HepG2 (cell line): ENCODE results near the gene LAIR1. TPM values are rescaled to one million over a fixed set of nuclear protein-coding genes. Genes with fewer than 3 reads are reported as not detected.

Experiments used
- ATAC-seq: fragments of 200-7000 bp; cut with Tn5 transposase; 3 replicates; pipeline ENCODE4 v1.9.1; 2020; ENCODE audit warnings: mild to moderate bottlenecking, moderate library complexity
- BruUV-seq: library from RNA; stranded (reverse); fragments of 400-500 nt; replicated peaks from 2 replicates; lab custom pipeline; 2021; lab: Mats Ljungman, UMichigan
- CTCF ChIA-PET: fragments of 300-600 bp; formaldehyde crosslinking; extraction: SDS; loops from one replicate; lab custom pipeline; 2021; ENCODE audit warnings: low total read pairs, inconsistent platforms, low intra/inter-chr PET ratio; lab: Yijun Ruan, JAX
- POLR2A ChIA-PET: fragments of 350-600 bp; sonication (Branson Sonifier 250); formaldehyde crosslinking; loops from one replicate; lab custom pipeline; 2020; ENCODE audit warnings: antibody characterized with exemption, inconsistent platforms; lab: Yijun Ruan, JAX
- DNase-seq: peaks from one replicate; pipeline ENCODE4 v3.0.0-alpha.2; 2015; ENCODE audit warnings: low spot score
- FAIRE-seq: peaks from 3 replicates; lab custom pipeline; 2011; peaks lifted over from hg19 to GRCh38; lab: Jason Lieb, UNC
- H2AFZ ChIP-seq: one replicate; pipeline ENCODE4 v1.6.1; 2011; ENCODE audit warnings: low read length, inconsistent platforms
- H3K27ac ChIP-seq: fragments of 300-600 bp; 3 replicates; pipeline ENCODE4 v1.8.0; 2011; ENCODE audit warnings: mixed run types, mild to moderate bottlenecking, mixed read lengths, low read length, inconsistent platforms; ENCODE audit not compliant: insufficient read depth; ENCODE audit errors: extremely low read length
- H3K27me3 ChIP-seq, 2 experiments: fragments of 200-600 bp in 1 of 2; 2 replicates in 1 of 2; 3 replicates in 1 of 2; pipeline versions ENCODE4 v1.6.0 to v1.8.0; 2011; ENCODE audit warnings: low read length in 2 of 2, mild to moderate bottlenecking in 2 of 2, moderate library complexity in 2 of 2, inconsistent platforms in 1 of 2; ENCODE audit not compliant: insufficient read depth in 2 of 2, control insufficient read depth in 1 of 2
- H3K36me3 ChIP-seq, 2 experiments: fragments of 200-600 bp in 1 of 2; replicated peaks in 1 of 2; 2 replicates in 1 of 2; 3 replicates in 1 of 2; pipeline versions ENCODE4 v1.5.1 to v1.8.0; 2011; ENCODE audit warnings: low read length in 2 of 2, inconsistent platforms in 1 of 2; ENCODE audit not compliant: insufficient read depth in 2 of 2, control insufficient read depth in 1 of 2
- H3K4me1 ChIP-seq: 2 replicates; pipeline ENCODE4 v1.5.1; 2012; ENCODE audit warnings: low read length, inconsistent platforms; ENCODE audit not compliant: insufficient read depth
- H3K4me2 ChIP-seq: 2 replicates; pipeline ENCODE4 v1.6.0; 2011; ENCODE audit warnings: low read depth, low read length, inconsistent platforms
- H3K4me3 ChIP-seq, 3 experiments: fragments of 200-600 bp in 1 of 3; sonication (generic), shearing (Covaris generic) in 1 of 3; replicated peaks in 1 of 3; 2 replicates each; pipeline ENCODE4 v1.5.1; 2011 to 2016; ENCODE audit warnings: low read length in 3 of 3, inconsistent platforms in 2 of 3, low read depth in 2 of 3, mild to moderate bottlenecking in 2 of 3, control low read depth in 1 of 3, mixed read lengths in 1 of 3; ENCODE audit not compliant: insufficient read depth in 1 of 3
- H3K79me2 ChIP-seq: one replicate; pipeline ENCODE4 v1.6.1; 2011; ENCODE audit warnings: low read length, inconsistent platforms; ENCODE audit not compliant: insufficient read depth
- H3K9ac ChIP-seq: 2 replicates; pipeline ENCODE4 v1.6.0; 2011; ENCODE audit warnings: mild to moderate bottlenecking, low read depth, low read length, inconsistent platforms; ENCODE audit not compliant: insufficient read depth
- H3K9me3 ChIP-seq: 2 replicates; pipeline ENCODE4 v1.5.1; 2012; ENCODE audit warnings: mild to moderate bottlenecking, low read length
- H4K20me1 ChIP-seq: 2 replicates; pipeline ENCODE4 v1.6.0; 2011; ENCODE audit warnings: inconsistent platforms, mild to moderate bottlenecking, low read length, moderate library complexity; ENCODE audit not compliant: insufficient read depth
- ATF6 ChIP-seq: sonication (generic); formaldehyde crosslinking; conservative IDR thresholded peaks from 2 replicates; pipeline ENCODE4 v1.4.0; 2020; ENCODE audit warnings: missing genetic modification reagents
- GPN1 ChIP-seq: sonication (generic); formaldehyde crosslinking; IDR thresholded peaks from 2 replicates; pipeline ENCODE4 v1.5.1; 2020; ENCODE audit warnings: missing genetic modification reagents, borderline replicate concordance
- HNF4G ChIP-seq, 2 experiments: sonication (generic) in 1 of 2; formaldehyde crosslinking in 1 of 2; IDR thresholded peaks; 2 replicates each; pipeline versions ENCODE4 v1.4.0 to v1.6.1; 2011 to 2020; ENCODE audit warnings: borderline replicate concordance in 2 of 2, low read depth in 2 of 2, mild to moderate bottlenecking in 2 of 2, low read length in 1 of 2, missing genetic modification reagents in 1 of 2, moderate library complexity in 1 of 2
- HOXA9 ChIP-seq: sonication (generic); formaldehyde crosslinking; IDR thresholded peaks from 2 replicates; pipeline ENCODE4 v1.8.1; 2022; ENCODE audit warnings: missing genetic modification reagents, mild to moderate bottlenecking, moderate library complexity, borderline replicate concordance
- NFYB ChIP-seq: sonication (generic); formaldehyde crosslinking; IDR thresholded peaks from 2 replicates; pipeline ENCODE4 v1.4.0; 2020; ENCODE audit warnings: missing genetic modification reagents
- RFX1 ChIP-seq: fragments of 450-650 bp; IDR thresholded peaks from 2 replicates; pipeline ENCODE4 v1.6.1; 2017
- SRSF9 ChIP-seq: fragments of 200-400 bp; formaldehyde crosslinking; IDR thresholded peaks from 2 replicates; pipeline ENCODE4 v1.6.1; 2018; ENCODE audit warnings: borderline replicate concordance, mild to moderate bottlenecking, low read depth, low read length; ENCODE audit not compliant: insufficient read depth, poor library complexity, severe bottlenecking
- THAP8 ChIP-seq: sonication (generic); formaldehyde crosslinking; IDR thresholded peaks from 2 replicates; pipeline ENCODE4 v1.5.1; 2020; ENCODE audit warnings: missing genetic modification reagents, mild to moderate bottlenecking, borderline replicate concordance
- ZMYM4 ChIP-seq: sonication (generic); formaldehyde crosslinking; IDR thresholded peaks from 2 replicates; pipeline ENCODE4 v1.8.1; 2023; ENCODE audit warnings: mild to moderate bottlenecking, missing genetic modification reagents
- ZNF550 ChIP-seq: sonication (generic); formaldehyde crosslinking; IDR thresholded peaks from 2 replicates; pipeline ENCODE4 v1.4.0; 2020; ENCODE audit warnings: mild to moderate bottlenecking, missing genetic modification reagents, borderline replicate concordance
- ZNF644 ChIP-seq: IDR thresholded peaks from 2 replicates; pipeline ENCODE4 v1.6.1; 2016; ENCODE audit warnings: low read depth
- ZNF724P ChIP-seq: sonication (generic); formaldehyde crosslinking; IDR thresholded peaks from 2 replicates; pipeline ENCODE4 v1.8.0; 2022; ENCODE audit warnings: missing genetic modification reagents, borderline replicate concordance
- WGBS: methylation state at CpG from one replicate; pipeline ENCODE4 v1.1.6; 2017; ENCODE audit warnings: low lambda C conversion rate; 5-methylcytosine and 5-hydroxymethylcytosine counted together
- in situ Hi-C: cut with HindIII; loops from 2 replicates; pipeline ENCODE4 v1.10.0; 2017; ENCODE audit warnings: low pct_unique_long_range_greater_than_20kb; ENCODE audit not compliant: extremely low pct_ligation_motif_present
- intact Hi-C: fragments of 100-400 bp; cut with micrococcal nuclease; formaldehyde crosslinking; loops from one replicate; pipeline ENCODE4 v1.10.0; 2022; ENCODE audit not compliant: unreplicated experiment
- polyA plus RNA-seq, 8 experiments: library from polyadenylated mRNA; depleted of rRNA in 3 of 8; stranded (reverse) in 7 of 8; unstranded in 1 of 8; fragments of >200 nt; fragmentation: Illumina TruSeq in 4 of 8; extraction: Trizol in 4 of 8; gene quantifications; 2 replicates each; pipeline versions ENCODE4 v1.2.1 to v1.2.3, GENCODE V29; 2011 to 2016; ENCODE audit warnings: low read depth in 4 of 8, missing spikeins in 1 of 8, mixed read lengths in 1 of 8; ENCODE audit not compliant: insufficient read depth in 1 of 8
- total RNA-seq, 5 experiments: library from RNA; depleted of rRNA; stranded (reverse); fragments of >200 nt; fragmentation: Illumina TruSeq; extraction: Trizol; gene quantifications; 2 replicates each; pipeline ENCODE4 v1.2.3, GENCODE V29; 2016; ENCODE audit warnings: low read depth in 1 of 5
- TF ChIP-seq, protein P1 (sequence below): IDR thresholded peaks from 2 replicates; pipeline ENCODE4 v1.6.1; 2016; ENCODE audit warnings: low read depth, missing genetic modification reagents, missing compliant biosample characterization

LAIR1 gene
- total and polyA plus RNA-seq, 2 of the 13 experiments (the other 11 are each of a cell fraction or from before 2014, with no cell fraction given) = 0.75 to 1.2 TPM

GRCh38 chr19:54335979-54336892 lies 28.5 kb downstream of the LAIR1 start (continued):
- TF ChIP-seq HOXA9 = no peak

- no peak overlapping the region for H3K27ac ChIP-seq
- intact Hi-C loops (no loop called here), in situ Hi-C loops (no loop called here)
- H3K4me3 ChIP-seq = no peak overlapping the region
- no TSS peak for BruUV-seq
- H3K4me2 ChIP-seq = no peak overlapping the region
- H4K20me1 ChIP-seq = no peaks in the 10 kb centered on the region
- H2AFZ ChIP-seq = no peak overlapping the region
- H3K9me3 ChIP-seq = no peaks in the 10 kb centered on the region
- CTCF ChIA-PET = no interaction called here
- POLR2A ChIA-PET = no interaction called here
- ATAC-seq (no peak), FAIRE-seq (no peak), DNase-seq (no peak)
- H3K79me2 ChIP-seq = no peaks in the 10 kb centered on the region
- H3K9ac ChIP-seq = no peak overlapping the region
- H3K27me3 ChIP-seq = peaks cover 1 to 40% of the 10 kb centered on the region in 2 experiments
- WGBS = 22% methylated on average over 5 of the region's 5 CpGs
- H3K36me3 ChIP-seq = no peaks in the 10 kb centered on the region
- H3K4me1 ChIP-seq = no peaks in the 10 kb centered on the region
- TF ChIP-seq ZMYM4 (no peak), ZNF724P (CRISPR knock-in tag) (no peak), GPN1 (no peak), SRSF9 (no peak), NFYB (CRISPR knock-in tag) (no peak), THAP8 (no peak), RFX1 (no peak), ZNF550 (CRISPR knock-in tag) (no peak), ZNF644 (no peak), ATF6 (CRISPR knock-in tag) (no peak), HNF4G (IDR thresholded peaks at IDR 0.05; ENCODE audit: borderline replicate concordance, low read depth, low read length) (no peak), HNF4G (CRISPR knock-in tag; IDR thresholded peaks at IDR 0.05; ENCODE audit: borderline replicate concordance, low read depth) (no peak)
- TF ChIP-seq, protein P1, sequence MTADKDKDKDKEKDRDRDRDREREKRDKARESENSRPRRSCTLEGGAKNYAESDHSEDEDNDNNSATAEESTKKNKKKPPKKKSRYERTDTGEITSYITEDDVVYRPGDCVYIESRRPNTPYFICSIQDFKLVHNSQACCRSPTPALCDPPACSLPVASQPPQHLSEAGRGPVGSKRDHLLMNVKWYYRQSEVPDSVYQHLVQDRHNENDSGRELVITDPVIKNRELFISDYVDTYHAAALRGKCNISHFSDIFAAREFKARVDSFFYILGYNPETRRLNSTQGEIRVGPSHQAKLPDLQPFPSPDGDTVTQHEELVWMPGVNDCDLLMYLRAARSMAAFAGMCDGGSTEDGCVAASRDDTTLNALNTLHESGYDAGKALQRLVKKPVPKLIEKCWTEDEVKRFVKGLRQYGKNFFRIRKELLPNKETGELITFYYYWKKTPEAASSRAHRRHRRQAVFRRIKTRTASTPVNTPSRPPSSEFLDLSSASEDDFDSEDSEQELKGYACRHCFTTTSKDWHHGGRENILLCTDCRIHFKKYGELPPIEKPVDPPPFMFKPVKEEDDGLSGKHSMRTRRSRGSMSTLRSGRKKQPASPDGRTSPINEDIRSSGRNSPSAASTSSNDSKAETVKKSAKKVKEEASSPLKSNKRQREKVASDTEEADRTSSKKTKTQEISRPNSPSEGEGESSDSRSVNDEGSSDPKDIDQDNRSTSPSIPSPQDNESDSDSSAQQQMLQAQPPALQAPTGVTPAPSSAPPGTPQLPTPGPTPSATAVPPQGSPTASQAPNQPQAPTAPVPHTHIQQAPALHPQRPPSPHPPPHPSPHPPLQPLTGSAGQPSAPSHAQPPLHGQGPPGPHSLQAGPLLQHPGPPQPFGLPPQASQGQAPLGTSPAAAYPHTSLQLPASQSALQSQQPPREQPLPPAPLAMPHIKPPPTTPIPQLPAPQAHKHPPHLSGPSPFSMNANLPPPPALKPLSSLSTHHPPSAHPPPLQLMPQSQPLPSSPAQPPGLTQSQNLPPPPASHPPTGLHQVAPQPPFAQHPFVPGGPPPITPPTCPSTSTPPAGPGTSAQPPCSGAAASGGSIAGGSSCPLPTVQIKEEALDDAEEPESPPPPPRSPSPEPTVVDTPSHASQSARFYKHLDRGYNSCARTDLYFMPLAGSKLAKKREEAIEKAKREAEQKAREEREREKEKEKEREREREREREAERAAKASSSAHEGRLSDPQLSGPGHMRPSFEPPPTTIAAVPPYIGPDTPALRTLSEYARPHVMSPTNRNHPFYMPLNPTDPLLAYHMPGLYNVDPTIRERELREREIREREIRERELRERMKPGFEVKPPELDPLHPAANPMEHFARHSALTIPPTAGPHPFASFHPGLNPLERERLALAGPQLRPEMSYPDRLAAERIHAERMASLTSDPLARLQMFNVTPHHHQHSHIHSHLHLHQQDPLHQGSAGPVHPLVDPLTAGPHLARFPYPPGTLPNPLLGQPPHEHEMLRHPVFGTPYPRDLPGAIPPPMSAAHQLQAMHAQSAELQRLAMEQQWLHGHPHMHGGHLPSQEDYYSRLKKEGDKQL (CRISPR knock-in tag) = no peak
Measured at GRCh38 chr19:54335164-54335563, 29.6 kb downstream of the LAIR1 start.
